ENCODE results near the gene KCNH8. TPM values are rescaled to one million over a fixed set of nuclear protein-coding genes. Genes with fewer than 3 reads are reported as not detected.
"Not testable (repeated sequence)": the region's sequence is repeated elsewhere in the genome, so short reads cannot be mapped to it uniquely, and the experiment has no call there.

KCNH8 gene
- total RNA-seq, 1 donor from 2014 or later, result not detected

GRCh38 chr3:19199131-19199530, 50.8 kb downstream of the KCNH8 start:
- H3K9me3 Mint-ChIP-seq, result no peaks in the 10 kb centered on the region
- no peak overlapping the region for H3K27ac Mint-ChIP-seq
- no peak overlapping the region for H3K4me3 Mint-ChIP-seq (ENCODE audit: low read depth)
- peaks cover 6% of the 10 kb centered on the region for H3K27me3 Mint-ChIP-seq (ENCODE audit: low read depth)
- DNase-seq (ENCODE audit: low spot score), result no peak
- peaks cover 4% of the 10 kb centered on the region for H3K4me1 Mint-ChIP-seq (ENCODE audit: low read depth)
- H3K36me3 Mint-ChIP-seq (ENCODE audit: low read depth), result no peaks in the 10 kb centered on the region
- intact Hi-C loops (cut with micrococcal nuclease), result no loop called here

- Mint-ChIP-seq H3K27ac (no peak overlapping the region), H3K4me1 (ENCODE audit: low read depth) (no peaks in the 10 kb centered on the region), H3K4me3 (ENCODE audit: low read depth) (no peak overlapping the region), H3K36me3 (ENCODE audit: low read depth) (no peaks in the 10 kb centered on the region), H3K27me3 (ENCODE audit: low read depth) (peaks cover 11% of the 10 kb centered on the region), H3K9me3 (no peaks in the 10 kb centered on the region)
- no peak for DNase-seq (ENCODE audit: low spot score)
- intact Hi-C loops (cut with micrococcal nuclease), result no loop called here
Observed at GRCh38 chr3:19202303-19202702, 54.0 kb downstream of the KCNH8 start.

DNA sequence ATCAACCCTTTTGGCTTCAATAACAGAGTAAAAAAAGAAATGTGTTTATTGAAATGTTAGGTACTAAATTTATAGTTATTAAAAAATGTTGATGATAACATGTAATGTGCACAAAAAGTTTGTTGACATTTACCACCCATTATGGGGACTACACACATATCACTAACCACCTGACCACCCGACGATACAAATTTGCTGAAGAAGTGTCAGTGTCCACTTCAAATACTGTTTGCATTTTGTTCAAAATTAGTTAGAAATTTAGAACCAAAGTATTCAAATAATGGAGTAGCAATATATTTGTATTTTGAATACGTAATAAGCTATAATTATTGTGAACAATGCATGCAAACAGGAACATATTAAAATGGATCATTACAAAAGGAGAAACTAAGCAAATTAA, 54.4 kb downstream of the KCNH8 start:
- no peaks in the 10 kb centered on the region for H3K36me3 Mint-ChIP-seq (ENCODE audit: low read depth)
- H3K4me1 Mint-ChIP-seq (ENCODE audit: low read depth), result no peaks in the 10 kb centered on the region
- intact Hi-C loops (cut with micrococcal nuclease), result no loop called here
- peaks cover 11% of the 10 kb centered on the region for H3K27me3 Mint-ChIP-seq (ENCODE audit: low read depth)
- H3K4me3 Mint-ChIP-seq (ENCODE audit: low read depth), result no peak overlapping the region
- no peak for DNase-seq (ENCODE audit: low spot score)
- H3K27ac Mint-ChIP-seq, result no peak overlapping the region
- H3K9me3 Mint-ChIP-seq, result no peaks in the 10 kb centered on the region

GRCh38 chr3:19206540-19206939, 58.2 kb downstream of the KCNH8 start:
- no peaks in the 10 kb centered on the region for H3K4me1 Mint-ChIP-seq (ENCODE audit: low read depth)
- no peak for DNase-seq (ENCODE audit: low spot score)
- intact Hi-C loops (cut with micrococcal nuclease), result no loop called here
- H3K27me3 Mint-ChIP-seq (ENCODE audit: low read depth), result peaks cover 9% of the 10 kb centered on the region
- H3K4me3 Mint-ChIP-seq (ENCODE audit: low read depth), result no peak overlapping the region
- H3K27ac Mint-ChIP-seq, result no peak overlapping the region
- no peaks in the 10 kb centered on the region for H3K9me3 Mint-ChIP-seq
- H3K36me3 Mint-ChIP-seq (ENCODE audit: low read depth), result no peaks in the 10 kb centered on the region

DNA sequence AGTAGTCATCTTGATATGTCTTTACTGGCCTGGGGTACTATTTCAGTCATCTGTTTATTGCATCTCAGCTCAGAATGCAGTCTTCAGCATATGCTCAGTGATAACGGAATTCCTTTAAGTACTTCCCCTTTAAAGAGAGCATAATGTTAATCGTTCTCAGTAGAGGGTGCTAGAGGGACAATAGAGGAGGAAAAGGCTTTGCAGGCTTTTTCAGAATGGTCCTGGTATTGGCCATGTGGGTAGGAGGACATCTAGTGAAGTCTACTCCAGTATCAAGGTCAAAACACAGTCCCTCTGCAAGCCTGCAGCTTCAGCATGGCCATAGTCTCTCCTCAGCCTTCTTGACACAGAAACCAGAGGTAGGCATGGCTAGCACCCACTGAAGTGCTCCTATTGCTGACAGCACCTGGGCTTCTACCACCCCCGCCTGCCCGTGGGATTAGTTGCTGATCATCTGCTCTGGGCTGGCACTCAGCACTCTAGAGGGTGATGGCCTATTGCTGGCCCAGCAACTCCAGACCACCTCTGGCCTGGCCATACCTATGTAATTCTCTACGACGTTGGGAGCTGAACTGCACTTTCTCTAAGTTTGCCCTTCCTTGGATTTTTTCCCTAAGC, 65.4 kb downstream of the KCNH8 start:
- Mint-ChIP-seq H3K4me3 (ENCODE audit: low read depth) (no peak overlapping the region), H3K36me3 (ENCODE audit: low read depth) (no peaks in the 10 kb centered on the region), H3K27ac (no peak overlapping the region), H3K9me3 (no peaks in the 10 kb centered on the region), H3K4me1 (ENCODE audit: low read depth) (no peaks in the 10 kb centered on the region), H3K27me3 (ENCODE audit: low read depth) (no peaks in the 10 kb centered on the region)
- no peak for DNase-seq (ENCODE audit: low spot score)
- intact Hi-C loops (cut with micrococcal nuclease), result no loop called here

DNA sequence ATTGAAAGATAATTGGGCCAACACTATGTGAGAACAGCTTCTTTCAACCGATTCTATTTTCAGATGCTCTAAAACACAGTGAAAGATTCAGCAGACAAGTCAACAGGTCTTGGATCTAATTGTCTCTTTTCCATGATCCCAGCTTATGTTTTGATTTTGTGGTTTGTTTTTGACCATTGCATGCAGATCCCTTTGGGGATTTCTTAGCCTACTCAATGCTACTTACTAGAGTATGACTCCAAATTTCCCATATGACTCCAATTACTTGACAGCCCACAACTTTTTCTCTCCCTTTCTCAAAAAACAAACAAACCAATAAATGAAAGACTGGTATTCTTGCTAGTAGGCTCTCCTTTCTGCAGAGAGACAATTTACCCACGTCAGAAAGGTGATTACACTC, 67.1 kb downstream of the KCNH8 start:
- Mint-ChIP-seq H3K27ac (no peak overlapping the region), H3K4me3 (ENCODE audit: low read depth) (no peak overlapping the region), H3K27me3 (ENCODE audit: low read depth) (no peaks in the 10 kb centered on the region), H3K9me3 (no peaks in the 10 kb centered on the region), H3K4me1 (ENCODE audit: low read depth) (no peaks in the 10 kb centered on the region), H3K36me3 (ENCODE audit: low read depth) (no peaks in the 10 kb centered on the region)
- no peak for DNase-seq (ENCODE audit: low spot score)
- intact Hi-C loops (cut with micrococcal nuclease), result no loop called here

- no peak for DNase-seq (ENCODE audit: low spot score)
- Mint-ChIP-seq H3K4me3 (ENCODE audit: low read depth) (no peak overlapping the region), H3K27me3 (ENCODE audit: low read depth) (no peaks in the 10 kb centered on the region), H3K27ac (no peak overlapping the region), H3K9me3 (no peaks in the 10 kb centered on the region), H3K36me3 (ENCODE audit: low read depth) (no peaks in the 10 kb centered on the region), H3K4me1 (ENCODE audit: low read depth) (no peaks in the 10 kb centered on the region)
- intact Hi-C loops (cut with micrococcal nuclease), result no loop called here
Observed at GRCh38 chr3:19216669-19217337, 68.5 kb downstream of the KCNH8 start.

GRCh38 chr3:19220311-19220710, 72.0 kb downstream of the KCNH8 start:
- DNase-seq (ENCODE audit: low spot score), result no peak
- Mint-ChIP-seq H3K4me3 (ENCODE audit: low read depth) (no peak overlapping the region), H3K27me3 (ENCODE audit: low read depth) (no peaks in the 10 kb centered on the region), H3K36me3 (ENCODE audit: low read depth) (no peaks in the 10 kb centered on the region), H3K27ac (no peak overlapping the region), H3K9me3 (no peaks in the 10 kb centered on the region), H3K4me1 (ENCODE audit: low read depth) (no peaks in the 10 kb centered on the region)
- intact Hi-C loops (cut with micrococcal nuclease), result no loop called here

DNA sequence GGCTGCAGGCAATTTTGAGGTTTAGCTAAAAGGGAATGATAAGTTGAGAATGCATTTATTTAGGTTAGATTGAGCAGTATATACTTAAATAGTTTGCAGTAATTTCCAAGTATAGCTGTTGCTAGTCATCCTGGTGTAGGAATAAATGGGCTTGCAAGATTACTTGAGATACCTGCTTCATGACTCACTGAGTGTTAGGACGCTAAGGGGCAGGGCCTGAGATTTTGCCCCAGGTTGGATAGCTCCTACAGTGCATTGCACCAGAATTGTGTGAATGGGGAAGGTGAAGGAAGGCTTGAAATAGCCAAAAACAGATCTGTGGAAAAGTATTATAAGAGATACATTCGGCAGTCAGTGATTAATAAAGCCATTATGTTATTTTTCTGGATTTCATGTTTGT, 72.8 kb downstream of the KCNH8 start:
- H3K4me3 Mint-ChIP-seq (ENCODE audit: low read depth), result no peak overlapping the region
- no peaks in the 10 kb centered on the region for H3K9me3 Mint-ChIP-seq
- intact Hi-C loops (cut with micrococcal nuclease), result no loop called here

GRCh38 chr3:19226479-19226878, 78.2 kb downstream of the KCNH8 start:
- Mint-ChIP-seq H3K36me3 (ENCODE audit: low read depth) (no peaks in the 10 kb centered on the region), H3K4me3 (ENCODE audit: low read depth) (no peak overlapping the region), H3K4me1 (ENCODE audit: low read depth) (no peaks in the 10 kb centered on the region), H3K9me3 (no peaks in the 10 kb centered on the region), H3K27ac (no peak overlapping the region), H3K27me3 (ENCODE audit: low read depth) (no peaks in the 10 kb centered on the region)
- no peak for DNase-seq (ENCODE audit: low spot score)
- intact Hi-C loops (cut with micrococcal nuclease), result no loop called here

More for the DNA sequence above, 72.8 kb downstream of the KCNH8 start:
- Mint-ChIP-seq H3K27me3 (ENCODE audit: low read depth) (no peaks in the 10 kb centered on the region), H3K4me1 (ENCODE audit: low read depth) (no peaks in the 10 kb centered on the region), H3K27ac (no peak overlapping the region), H3K36me3 (ENCODE audit: low read depth) (no peaks in the 10 kb centered on the region)
- no peak for DNase-seq (ENCODE audit: low spot score)

DNA sequence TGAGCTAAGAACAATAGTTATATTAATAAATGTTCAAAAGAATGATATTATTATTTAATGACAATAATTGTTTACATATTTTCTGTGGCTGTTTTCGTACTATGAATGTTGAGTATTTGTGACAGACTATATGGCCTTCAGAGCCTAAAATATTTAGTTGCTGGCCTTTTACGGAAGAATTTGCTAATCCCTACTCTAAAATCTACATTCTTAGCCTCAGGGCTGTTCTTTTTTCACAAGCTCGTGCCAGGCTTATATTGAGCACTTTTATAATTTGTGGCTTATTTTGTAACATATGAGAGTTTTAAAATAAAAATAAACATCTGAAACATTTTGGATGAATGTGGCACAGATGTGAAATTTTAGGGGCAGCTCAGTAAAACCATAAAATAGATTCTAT, 79.9 kb downstream of the KCNH8 start:
- no peak overlapping the region for H3K27ac Mint-ChIP-seq
- no peaks in the 10 kb centered on the region for H3K9me3 Mint-ChIP-seq
- intact Hi-C loops (cut with micrococcal nuclease), result no loop called here
- peaks cover 2% of the 10 kb centered on the region for H3K27me3 Mint-ChIP-seq (ENCODE audit: low read depth)
- H3K36me3 Mint-ChIP-seq (ENCODE audit: low read depth), result no peaks in the 10 kb centered on the region
- H3K4me3 Mint-ChIP-seq (ENCODE audit: low read depth), result no peak overlapping the region
- DNase-seq (ENCODE audit: low spot score), result no peak
- H3K4me1 Mint-ChIP-seq (ENCODE audit: low read depth), result no peaks in the 10 kb centered on the region

- intact Hi-C loops (cut with micrococcal nuclease), result no loop called here
- no peaks in the 10 kb centered on the region for H3K36me3 Mint-ChIP-seq (ENCODE audit: low read depth)
- no peaks in the 10 kb centered on the region for H3K9me3 Mint-ChIP-seq
- H3K27me3 Mint-ChIP-seq (ENCODE audit: low read depth), result peaks cover 7% of the 10 kb centered on the region
- H3K4me3 Mint-ChIP-seq (ENCODE audit: low read depth), result no peak overlapping the region
- H3K27ac Mint-ChIP-seq, result no peak overlapping the region
- H3K4me1 Mint-ChIP-seq (ENCODE audit: low read depth), result no peaks in the 10 kb centered on the region
- DNase-seq (ENCODE audit: low spot score), result no peak
Observed at GRCh38 chr3:19229086-19229485, 80.8 kb downstream of the KCNH8 start.

DNA sequence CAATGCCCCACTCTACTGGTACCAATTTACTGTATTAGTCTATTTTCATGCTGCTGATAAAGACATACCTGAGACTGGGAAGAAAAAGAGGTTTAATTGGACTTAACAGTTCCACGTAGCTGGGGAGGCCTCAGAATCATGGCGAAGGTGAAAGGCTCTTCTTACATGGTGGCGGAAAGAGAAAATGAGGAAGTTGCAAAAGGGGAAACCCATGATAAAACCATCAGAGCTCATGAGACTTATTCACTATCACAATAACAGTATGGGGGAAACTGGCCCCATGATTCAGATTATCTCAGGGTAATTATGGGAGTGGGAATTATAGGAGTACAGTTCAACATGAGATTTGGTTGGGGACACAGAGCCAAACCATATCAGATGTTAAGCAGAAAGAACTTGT, 81.6 kb downstream of the KCNH8 start:
- H3K9me3 Mint-ChIP-seq; H3K4me1 Mint-ChIP-seq (ENCODE audit: low read depth); H3K27ac Mint-ChIP-seq; H3K27me3 Mint-ChIP-seq (ENCODE audit: low read depth); H3K4me3 Mint-ChIP-seq (ENCODE audit: low read depth); intact Hi-C loops (cut with micrococcal nuclease); DNase-seq (ENCODE audit: low spot score); H3K36me3 Mint-ChIP-seq (ENCODE audit: low read depth): not testable (repeated sequence)
